ENCODE measurements around the gene C11orf21.

GRCh38 chr11:2262301-2263070 is 39.2 kb downstream of the C11orf21 start:
- TF ChIP-seq CTCF (IDR thresholded peaks at IDR 0.05) (no peak), EZH2phosphoT487 (IDR thresholded peaks at IDR 0.05; ENCODE audit: borderline replicate concordance, low read depth) (no peak), TCF12 (IDR thresholded peaks at IDR 0.05) (no peak), GABPA (IDR thresholded peaks at IDR 0.05; ENCODE audit: low read depth) (no peak), REST (IDR thresholded peaks at IDR 0.05; ENCODE audit: low read depth, low read length) (no peak), USF2 (IDR thresholded peaks at IDR 0.05; ENCODE audit: borderline replicate concordance, low read depth, low read length) (no peak), SMC3 (IDR thresholded peaks at IDR 0.05; ENCODE audit: low read depth, low read length) (no peak), TEAD4 (IDR thresholded peaks at IDR 0.05; ENCODE audit: borderline replicate concordance, insufficient read depth) (no peak)
